Hematopoietic multipotent progenitor cell treated with erythropoietin and hydrocortisone succinate and interleukin-3 and kit ligand, for 4 days (in vitro differentiated cells): ENCODE data around the gene TMEM74B.
A peak's percentile ranks its signal among the peaks of the same experiment; 100 is the strongest.

ENCODE experiments used
- DNase-seq: peaks from one replicate; pipeline ENCODE4 v3.0.0-alpha.2; 2015

Gene TMEM74B

GRCh38 chr20:1131354-1131753 lies 53.4 kb downstream of the TMEM74B start:
- DNase-seq = no peak

- DNase-seq = peak; percentile 83
Measured at GRCh38 chr20:1130847-1131246, 53.9 kb downstream of the TMEM74B start.
